ENCODE results near the gene EYS.
"Not testable (repeated sequence)": the region's sequence is repeated elsewhere in the genome, so short reads cannot be mapped to it uniquely, and the experiment has no call there.

The EYS gene

GRCh38 chr6:63935732-63936131 is 1771.3 kb downstream of the EYS start:
- Histone ChIP-seq H4K20me1 (ENCODE audit: insufficient read depth, low read length) (no peaks in the 10 kb centered on the region), H3K36me3 (replicated peaks; ENCODE audit: insufficient read depth, low read length) (no peaks in the 10 kb centered on the region), H3K4me2 (ENCODE audit: low read depth, low read length) (no peak overlapping the region), H2AFZ (ENCODE audit: low read length) (no peak overlapping the region), H3K79me2 (ENCODE audit: low read length) (no peaks in the 10 kb centered on the region), H3K27me3 (replicated peaks; ENCODE audit: insufficient read depth, low read length) (no peaks in the 10 kb centered on the region), H3K27ac (ENCODE audit: low read length) (no peak overlapping the region), H3K9me2 (replicated peaks; ENCODE audit: insufficient read depth, low read length) (no peaks in the 10 kb centered on the region), H3K9ac (ENCODE audit: low read length) (no peak overlapping the region), H3K4me3 (ENCODE audit: low read length) (no peak overlapping the region), H3K9me3 (replicated peaks; ENCODE audit: insufficient read depth, low read length) (no peaks in the 10 kb centered on the region), H3F3A (ENCODE audit: insufficient read depth, low read length) (no peaks in the 10 kb centered on the region), H3K4me1 (ENCODE audit: low read length) (no peaks in the 10 kb centered on the region)
- TF ChIP-seq CTCF (IDR thresholded peaks at IDR 0.05; ENCODE audit: low read length): no peak
- DNase-seq: no peak

- not testable (repeated sequence) for DNase-seq; H3K27ac ChIP-seq (ENCODE audit: low read length); H3K9me2 ChIP-seq (replicated peaks; ENCODE audit: insufficient read depth, low read length); H3K79me2 ChIP-seq (ENCODE audit: low read length); H4K20me1 ChIP-seq (ENCODE audit: insufficient read depth, low read length); H3K9me3 ChIP-seq (replicated peaks; ENCODE audit: insufficient read depth, low read length); H3K4me2 ChIP-seq (ENCODE audit: low read depth, low read length); H3K4me1 ChIP-seq (ENCODE audit: low read length); H3K36me3 ChIP-seq (replicated peaks; ENCODE audit: insufficient read depth, low read length); H3K27me3 ChIP-seq (replicated peaks; ENCODE audit: insufficient read depth, low read length); H2AFZ ChIP-seq (ENCODE audit: low read length); H3K4me3 ChIP-seq (ENCODE audit: low read length); H3K9ac ChIP-seq (ENCODE audit: low read length); H3F3A ChIP-seq (ENCODE audit: insufficient read depth, low read length)
Measured at GRCh38 chr6:63933948-63934347, 1773.1 kb downstream of the EYS start.

- no peaks in the 10 kb centered on the region for H3K79me2 ChIP-seq (ENCODE audit: low read length)
- no peak overlapping the region for H2AFZ ChIP-seq (ENCODE audit: low read length)
- H4K20me1 ChIP-seq (ENCODE audit: insufficient read depth, low read length): no peaks in the 10 kb centered on the region
- no peaks in the 10 kb centered on the region for H3K4me1 ChIP-seq (ENCODE audit: low read length)
- no peak overlapping the region for H3K27ac ChIP-seq (ENCODE audit: low read length)
- H3K36me3 ChIP-seq (replicated peaks; ENCODE audit: insufficient read depth, low read length): no peaks in the 10 kb centered on the region
- DNase-seq: no peak
- no peaks in the 10 kb centered on the region for H3F3A ChIP-seq (ENCODE audit: insufficient read depth, low read length)
- H3K27me3 ChIP-seq (replicated peaks; ENCODE audit: insufficient read depth, low read length): no peaks in the 10 kb centered on the region
- no peak overlapping the region for H3K4me2 ChIP-seq (ENCODE audit: low read depth, low read length)
- no peak overlapping the region for H3K4me3 ChIP-seq (ENCODE audit: low read length)
- H3K9me2 ChIP-seq (replicated peaks; ENCODE audit: insufficient read depth, low read length): no peaks in the 10 kb centered on the region
- TF ChIP-seq EZH2 (optimal IDR thresholded peaks at IDR 0.05; ENCODE audit: low read depth, low read length) (no peak), CTCF (IDR thresholded peaks at IDR 0.05; ENCODE audit: low read length) (no peak), EZH2phosphoT487 (IDR thresholded peaks at IDR 0.05; ENCODE audit: low read length) (no peak)
- no peaks in the 10 kb centered on the region for H3K9me3 ChIP-seq (replicated peaks; ENCODE audit: insufficient read depth, low read length)
- no peak overlapping the region for H3K9ac ChIP-seq (ENCODE audit: low read length)
Measured at GRCh38 chr6:63930848-63931247, 1776.2 kb downstream of the EYS start.

GRCh38 chr6:63929111-63929510 is 1777.9 kb downstream of the EYS start:
- Histone ChIP-seq H3K9ac (ENCODE audit: low read length) (no peak overlapping the region), H3K79me2 (ENCODE audit: low read length) (no peaks in the 10 kb centered on the region), H3K4me1 (ENCODE audit: low read length) (no peaks in the 10 kb centered on the region), H3K4me2 (ENCODE audit: low read depth, low read length) (no peak overlapping the region), H3F3A (ENCODE audit: insufficient read depth, low read length) (no peaks in the 10 kb centered on the region), H2AFZ (ENCODE audit: low read length) (no peak overlapping the region), H3K4me3 (ENCODE audit: low read length) (no peak overlapping the region), H3K36me3 (replicated peaks; ENCODE audit: insufficient read depth, low read length) (no peaks in the 10 kb centered on the region), H3K27me3 (replicated peaks; ENCODE audit: insufficient read depth, low read length) (no peaks in the 10 kb centered on the region), H3K9me2 (replicated peaks; ENCODE audit: insufficient read depth, low read length) (no peaks in the 10 kb centered on the region), H3K27ac (ENCODE audit: low read length) (no peak overlapping the region), H3K9me3 (replicated peaks; ENCODE audit: insufficient read depth, low read length) (no peaks in the 10 kb centered on the region), H4K20me1 (ENCODE audit: insufficient read depth, low read length) (no peaks in the 10 kb centered on the region)
- no peak for TF ChIP-seq CTCF (IDR thresholded peaks at IDR 0.05; ENCODE audit: low read length)
- no peak for TF ChIP-seq EZH2 (optimal IDR thresholded peaks at IDR 0.05; ENCODE audit: low read depth, low read length)
- TF ChIP-seq EZH2phosphoT487 (IDR thresholded peaks at IDR 0.05; ENCODE audit: low read length): no peak
- no peak for DNase-seq

Data from MM.1S (cell line).